Measurements from ENCODE around the gene PIGN.

Gene PIGN

DNA sequence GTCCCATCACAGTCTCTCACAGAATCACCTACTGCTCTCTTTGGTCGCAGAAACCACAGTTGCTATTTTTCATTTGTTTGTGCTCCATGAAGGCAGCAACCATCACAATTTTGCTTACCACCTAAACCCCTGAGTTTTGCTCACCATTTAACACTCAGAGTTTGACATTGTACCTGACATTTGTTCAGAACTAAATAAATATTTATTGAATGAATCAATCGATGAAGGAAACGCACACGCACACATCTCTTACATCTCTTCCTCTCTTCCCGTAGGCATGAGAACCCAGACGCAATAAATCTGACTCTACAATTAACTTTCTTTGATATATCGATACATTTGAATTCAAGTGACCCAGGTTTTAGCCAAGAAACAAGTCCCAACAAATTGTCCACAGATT lies 188.5 kb downstream of the PIGN start:
- no peak for DNase-seq

- DNase-seq = no peak
Measured at GRCh38 chr18:61995618-61996017, 191.2 kb downstream of the PIGN start.

DNA sequence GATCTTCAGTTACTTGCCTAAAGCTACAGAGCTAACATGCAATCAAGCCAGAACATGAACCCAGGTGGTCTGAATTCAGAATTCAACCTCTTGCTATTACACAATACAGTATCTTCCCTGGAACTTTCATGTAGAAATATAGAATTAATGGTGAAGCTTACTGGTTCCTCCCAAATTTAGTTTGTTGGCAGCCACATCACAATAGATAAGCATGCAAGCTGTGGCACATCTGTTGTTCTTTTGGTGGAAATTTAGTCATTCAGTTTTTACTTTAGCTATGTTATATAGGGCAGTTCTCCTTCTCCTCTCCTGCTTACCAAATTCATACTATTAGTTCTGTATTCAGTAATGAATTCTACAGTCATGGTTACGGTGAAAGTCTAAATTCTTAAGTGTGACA lies 193.0 kb downstream of the PIGN start:
- no peak for DNase-seq

DNA sequence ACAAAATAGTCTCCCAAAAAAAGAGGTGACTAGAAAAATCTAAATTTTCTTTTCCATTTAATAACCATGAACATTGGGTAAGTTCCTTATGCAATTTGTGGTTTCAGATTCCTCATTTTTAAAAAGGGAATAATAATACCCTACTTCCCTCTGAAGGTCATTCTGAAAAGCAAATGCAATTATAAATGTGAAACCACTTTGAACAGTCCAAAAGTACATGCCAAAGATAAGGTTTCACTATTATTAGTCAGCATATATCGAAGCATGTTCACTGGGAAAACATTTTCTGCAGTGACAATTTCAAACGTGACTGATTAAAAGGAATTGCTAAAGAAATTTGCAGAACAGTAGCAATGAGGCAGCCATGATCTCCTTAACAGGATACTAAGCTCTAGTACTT lies 193.9 kb downstream of the PIGN start:
- DNase-seq = no peak

DNA sequence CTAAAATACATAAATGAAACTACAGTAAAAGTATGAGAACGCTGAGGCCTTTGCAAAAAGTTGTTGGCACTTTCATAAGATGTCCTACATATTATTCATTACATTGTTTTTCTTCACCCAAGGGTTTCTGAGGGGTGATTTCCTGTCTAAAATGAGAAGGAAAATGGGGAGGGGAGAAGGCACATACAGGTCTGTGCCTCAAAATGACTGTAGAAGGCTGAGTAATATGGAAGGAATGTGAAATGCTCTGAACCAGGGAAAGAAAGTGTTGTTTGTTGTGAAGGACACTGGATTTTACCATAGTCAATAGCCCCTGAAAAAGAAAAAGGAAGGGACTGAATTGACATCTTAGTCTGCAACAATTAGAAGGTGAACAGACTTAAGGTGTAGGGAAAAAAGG lies 194.6 kb downstream of the PIGN start:
- DNase-seq = no peak

- DNase-seq = no peak
Measured at GRCh38 chr18:61991836-61992235, 195.0 kb downstream of the PIGN start.

GRCh38 chr18:61991201-61991600 lies 195.7 kb downstream of the PIGN start:
- DNase-seq = no peak

All from T-helper 9 cell (primary cell).